ENCODE data around the gene PKIB. TPM values are rescaled to one million over a fixed set of nuclear protein-coding genes. Genes with fewer than 3 reads are reported as not detected.

The PKIB gene
- total RNA-seq, 2 experiments from 2014 or later: 0.69 to 0.90 TPM

- ATAC-seq (no peak), DNase-seq (no peak)
- Mint-ChIP-seq H3K4me3 (no peak overlapping the region), H3K27me3 (peaks cover 15% of the 10 kb centered on the region), H3K9me3 (peaks cover 3% of the 10 kb centered on the region), H3K4me1 (ENCODE audit: low read depth) (no peaks in the 10 kb centered on the region), H3K36me3 (ENCODE audit: low read depth) (no peaks in the 10 kb centered on the region), H3K27ac (no peak overlapping the region)
- POLR2A ChIA-PET: no interaction called here
- CTCF ChIA-PET: interaction anchor here (1.1 kb wide), 1 partner anchor 18 kb away, joined by 3 read pairs; no protein-coding TSS in a partner anchor
- TF ChIP-seq CTCF (IDR thresholded peaks at IDR 0.05): no peak
- intact Hi-C loops (cut with micrococcal nuclease): no loop called here
Measured at GRCh38 chr6:122770835-122771601, 160.8 kb downstream of the PKIB start.

GRCh38 chr6:122772724-122773415 lies 162.7 kb downstream of the PKIB start:
- DNase-seq (no peak), ATAC-seq (no peak)
- Mint-ChIP-seq H3K27me3 (peaks cover 15% of the 10 kb centered on the region), H3K9me3 (peaks cover 3% of the 10 kb centered on the region), H3K4me3 (no peak overlapping the region), H3K27ac (no peak overlapping the region), H3K36me3 (ENCODE audit: low read depth) (no peaks in the 10 kb centered on the region), H3K4me1 (ENCODE audit: low read depth) (no peaks in the 10 kb centered on the region)
- ChIA-PET POLR2A (no interaction called here), CTCF (no interaction called here)
- TF ChIP-seq CTCF (IDR thresholded peaks at IDR 0.05): no peak
- intact Hi-C loops (cut with micrococcal nuclease): no loop called here

Other genes starting within 250 kb of the PKIB start
- 10 to 100 TPM; 19.5 to 22.4 TPM for gene HSF2, start 210.8 kb upstream of the PKIB start, total RNA-seq
- 10 to 100 TPM; 40.2 to 40.5 TPM for gene SERINC1, start 138.6 kb upstream of the PKIB start, total RNA-seq
- gene FABP7, start 169.3 kb downstream of the PKIB start, total RNA-seq: not detected
- gene SMPDL3A, start 178.9 kb downstream of the PKIB start, total RNA-seq: under 1 TPM in 1 of 2 experiments, not detected in 1; 0.14 TPM

Data from activated CD8-positive, alpha-beta T cell treated with anti-CD3 and anti-CD28 coated beads for 36 hours (primary cell).